HG03103 (cell line): ENCODE data around the gene MAN2B1.
"Not testable (repeated sequence)": the region's sequence is repeated elsewhere in the genome, so short reads cannot be mapped to it uniquely, and the experiment has no call there.

ENCODE experiments used
- ATAC-seq: cut with Tn5 transposase; IDR thresholded peaks from one replicate; pipeline ENCODE4 v1.9.1; 2021; ENCODE audit warnings: low read depth; ENCODE audit not compliant: unreplicated experiment

The MAN2B1 gene

GRCh38 chr19:12664406-12665280, 1.9 kb downstream of the MAN2B1 start:
- ATAC-seq: no peak

GRCh38 chr19:12660980-12661379, 5.6 kb downstream of the MAN2B1 start:
- ATAC-seq: no peak

- no peak for ATAC-seq
These were observed 8.6 kb downstream of the MAN2B1 start for GRCh38 chr19:12657966-12658365.

GRCh38 chr19:12656899-12657571, 9.5 kb downstream of the MAN2B1 start:
- no peak for ATAC-seq

- ATAC-seq: no peak
These were observed 11.0 kb downstream of the MAN2B1 start for GRCh38 chr19:12655546-12655945.

GRCh38 chr19:12652219-12652618, 14.3 kb downstream of the MAN2B1 start:
- no peak for ATAC-seq

GRCh38 chr19:12649941-12650340, 16.6 kb downstream of the MAN2B1 start:
- no peak for ATAC-seq

- no peak for ATAC-seq
These were observed 18.5 kb downstream of the MAN2B1 start for GRCh38 chr19:12648088-12648487.

GRCh38 chr19:12647490-12648071, 19.0 kb downstream of the MAN2B1 start:
- no peak for ATAC-seq

GRCh38 chr19:12647047-12647446, 19.5 kb downstream of the MAN2B1 start:
- ATAC-seq: no peak

- no peak for ATAC-seq
These were observed 20.0 kb downstream of the MAN2B1 start for GRCh38 chr19:12646551-12646950.

GRCh38 chr19:12643716-12644115, 22.8 kb downstream of the MAN2B1 start:
- ATAC-seq: not testable (repeated sequence)

GRCh38 chr19:12642506-12642905, 24.0 kb downstream of the MAN2B1 start:
- ATAC-seq: no peak

- no peak for ATAC-seq
These were observed 25.1 kb downstream of the MAN2B1 start for GRCh38 chr19:12641456-12641855.

GRCh38 chr19:12639901-12640613, 26.5 kb downstream of the MAN2B1 start:
- ATAC-seq: no peak

- no peak for ATAC-seq
These were observed 27.8 kb downstream of the MAN2B1 start for GRCh38 chr19:12638611-12639182.

- ATAC-seq: no peak
These were observed 29.9 kb downstream of the MAN2B1 start for GRCh38 chr19:12636631-12637030.

- ATAC-seq: no peak
These were observed 37.3 kb downstream of the MAN2B1 start for GRCh38 chr19:12629215-12629614.

- no peak for ATAC-seq
These were observed 38.2 kb downstream of the MAN2B1 start for GRCh38 chr19:12628040-12629022.
